Stimulated activated CD8-positive, alpha-beta memory T cell treated with anti-CD3 and anti-CD28 coated beads, Interleukin-7, amount 100 ng/mL, for 4 hours (primary cell): Measurements from ENCODE around the gene DPP10.
"Not testable (repeated sequence)": the region's sequence is repeated elsewhere in the genome, so short reads cannot be mapped to it uniquely, and the experiment has no call there.

Experiments
- DNase-seq, 2 donors: peaks; one replicate each; pipeline ENCODE4 v3.0.0-alpha.2; 2020; ENCODE audit warnings: low read depth in 2 of 2

The DPP10 gene

DNA sequence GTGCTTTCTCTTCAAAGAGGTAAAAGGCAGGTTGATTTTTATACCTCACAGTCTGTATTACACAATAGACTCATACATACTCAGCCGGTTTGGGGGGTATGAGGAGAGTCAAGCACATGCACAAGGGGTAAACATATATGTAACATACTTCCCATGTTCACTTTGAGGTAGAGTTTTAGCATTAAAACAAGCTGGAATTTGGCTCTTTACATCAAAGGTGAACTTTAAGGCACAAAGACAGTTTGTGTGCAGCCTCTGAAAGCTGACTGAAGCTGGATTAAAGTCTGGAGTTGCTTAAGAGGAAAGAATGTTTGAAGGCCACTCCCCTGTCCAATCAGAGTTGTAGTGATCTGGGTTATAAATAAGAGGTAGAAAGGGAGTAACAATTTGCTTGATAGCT lies 282.0 kb downstream of the DPP10 start:
- no peak for DNase-seq

DNA sequence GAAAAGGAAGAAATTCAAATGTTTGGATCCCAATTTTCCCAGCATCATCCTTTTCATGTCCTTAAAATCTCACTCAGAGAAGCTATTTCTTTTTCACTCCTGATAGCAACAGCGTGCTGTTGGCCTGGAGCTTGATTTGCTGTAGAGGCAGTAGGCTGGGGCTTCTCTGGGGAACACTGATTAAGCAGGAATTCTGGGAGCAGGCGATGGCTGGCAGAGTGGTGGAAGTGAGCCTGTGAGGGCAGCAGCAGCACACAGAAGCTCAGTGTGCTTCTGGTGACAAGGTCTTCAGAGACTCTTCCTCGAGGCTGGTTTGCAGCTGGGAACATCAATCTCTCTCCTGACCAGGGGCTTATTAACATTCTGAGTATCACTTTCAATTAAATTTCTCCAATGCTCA lies 284.6 kb downstream of the DPP10 start:
- no peak for DNase-seq

DNA sequence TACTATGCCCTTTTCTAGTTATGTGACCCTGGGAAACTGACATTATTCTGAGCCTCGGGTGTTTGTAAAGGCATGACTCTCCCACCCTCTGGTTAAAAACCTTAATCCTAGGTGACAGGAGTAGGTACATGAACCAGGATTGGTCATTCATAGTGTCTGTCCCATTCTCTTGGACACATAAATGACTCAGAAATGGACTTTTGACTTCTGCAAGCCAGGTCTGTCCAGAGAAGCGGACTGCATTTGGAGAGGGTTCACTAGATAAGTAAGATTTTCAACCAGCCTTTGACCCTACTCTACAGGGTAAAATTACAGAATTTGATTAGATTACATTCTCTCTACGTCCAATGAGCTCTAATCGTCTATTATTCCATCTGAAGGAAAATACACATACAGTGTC lies 285.9 kb downstream of the DPP10 start:
- DNase-seq, result no peak

DNA sequence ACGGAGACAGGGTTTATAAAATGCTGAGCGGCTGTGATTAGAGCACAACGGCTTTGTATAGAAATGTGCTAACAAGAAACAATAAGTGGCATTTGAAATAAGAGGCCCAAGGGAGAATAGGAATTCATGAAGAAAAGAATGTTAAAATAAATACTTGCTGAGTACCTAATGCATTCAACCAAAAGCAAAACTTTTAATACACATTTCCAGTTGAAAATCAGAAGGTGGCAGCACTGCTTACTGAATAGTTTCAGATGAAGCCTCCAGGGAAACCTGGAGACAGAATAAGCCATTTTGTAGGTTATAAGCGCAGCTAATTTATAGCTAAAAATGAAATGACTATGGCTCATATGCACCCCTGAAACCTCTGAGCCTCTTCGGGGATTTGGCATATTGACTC lies 286.6 kb downstream of the DPP10 start:
- no peak for DNase-seq

DNA sequence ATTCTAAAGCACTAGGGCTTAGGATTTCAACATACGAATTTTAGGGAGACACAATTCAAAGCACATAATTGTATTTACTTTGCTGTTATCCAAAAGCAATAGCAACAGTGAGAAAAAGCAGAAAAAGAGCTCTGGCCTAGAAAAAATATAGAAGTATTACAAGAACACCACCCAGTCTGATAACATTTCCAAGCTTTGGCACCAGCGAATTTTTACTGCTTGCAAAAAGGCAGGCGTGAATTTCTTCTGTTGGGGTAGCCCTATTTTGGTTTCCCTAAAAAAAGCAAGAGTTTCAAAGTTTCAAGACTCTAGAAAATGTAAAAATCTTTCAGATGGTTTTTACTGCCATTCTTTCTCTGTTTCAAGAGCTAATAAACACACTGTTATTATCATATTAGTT lies 292.7 kb downstream of the DPP10 start:
- no peak for DNase-seq

DNA sequence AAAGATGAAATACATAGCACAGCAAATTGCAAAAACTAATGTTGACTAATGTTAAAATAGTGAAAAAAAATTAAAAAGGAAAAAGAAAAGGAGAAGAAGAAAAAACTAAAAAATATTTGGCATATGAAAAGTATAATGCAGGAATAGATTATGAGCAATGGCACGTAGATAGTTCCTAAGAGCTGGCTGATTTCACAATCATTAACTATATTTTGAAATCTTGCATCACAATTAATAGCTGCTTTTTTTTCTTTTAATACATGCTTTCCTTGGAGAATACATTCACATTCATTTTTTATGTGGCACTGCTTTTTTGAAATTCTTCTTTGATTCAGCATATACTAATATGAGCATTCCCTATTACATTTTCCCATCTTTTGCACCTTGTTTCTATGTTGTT lies 299.8 kb downstream of the DPP10 start:
- no peak for DNase-seq

DNA sequence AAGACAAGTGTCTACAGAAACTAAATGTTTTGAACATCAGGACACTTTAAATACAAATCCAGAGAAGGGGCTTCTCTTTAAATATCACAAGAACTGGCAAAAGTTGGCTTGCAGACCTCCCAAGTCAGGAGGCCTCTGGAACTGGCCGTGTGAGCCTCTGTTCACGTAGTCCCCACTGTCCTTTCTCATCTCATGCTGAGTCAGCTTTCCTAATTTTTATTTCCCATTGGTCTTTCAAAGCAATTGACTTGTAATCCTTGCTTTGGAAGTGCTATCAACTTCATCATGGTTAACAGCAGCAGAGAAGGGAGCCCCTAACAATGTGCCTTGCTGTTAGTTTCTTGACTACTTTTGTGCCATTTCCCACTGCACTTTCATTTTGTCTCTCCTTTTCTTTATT lies 303.3 kb downstream of the DPP10 start:
- DNase-seq, result no peak

DNA sequence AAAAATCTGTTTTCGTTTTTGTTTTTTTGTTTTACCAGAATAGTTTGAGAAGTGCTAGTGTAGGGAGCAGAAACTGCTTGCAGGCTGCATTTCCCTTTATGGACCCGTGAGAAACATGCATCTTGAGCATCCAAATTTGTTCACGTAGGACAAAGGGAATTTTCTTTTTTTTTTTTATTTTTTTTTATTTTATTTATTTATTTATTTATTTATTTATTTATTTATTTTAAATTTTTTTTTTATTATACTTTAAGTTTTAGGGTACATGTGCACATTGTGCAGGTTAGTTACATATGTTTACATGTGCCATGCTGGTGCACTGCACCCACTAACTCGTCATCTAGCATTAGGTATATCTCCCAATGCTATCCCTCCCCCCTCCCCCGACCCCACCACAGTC lies 305.7 kb downstream of the DPP10 start:
- DNase-seq, result not testable (repeated sequence)

DNA sequence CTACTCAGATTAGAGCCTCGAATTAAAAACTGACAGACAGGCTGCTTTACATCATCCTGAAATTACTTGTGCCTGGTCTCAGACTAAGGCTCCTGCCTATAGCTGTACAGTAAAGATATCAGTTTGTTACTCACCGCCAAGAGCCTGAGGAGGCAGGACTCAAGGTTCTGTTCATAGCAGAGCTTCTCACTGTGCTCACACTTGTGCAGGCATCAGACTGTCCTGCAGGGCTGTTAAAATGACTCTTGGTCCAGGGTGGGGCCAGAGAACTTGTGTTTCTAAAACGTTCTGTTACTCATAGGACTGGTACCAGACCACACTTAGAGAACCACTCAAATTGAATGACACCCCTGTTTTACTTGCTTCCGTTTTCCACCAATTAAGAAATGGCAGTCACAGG lies 310.0 kb downstream of the DPP10 start:
- DNase-seq, result no peak

DNA sequence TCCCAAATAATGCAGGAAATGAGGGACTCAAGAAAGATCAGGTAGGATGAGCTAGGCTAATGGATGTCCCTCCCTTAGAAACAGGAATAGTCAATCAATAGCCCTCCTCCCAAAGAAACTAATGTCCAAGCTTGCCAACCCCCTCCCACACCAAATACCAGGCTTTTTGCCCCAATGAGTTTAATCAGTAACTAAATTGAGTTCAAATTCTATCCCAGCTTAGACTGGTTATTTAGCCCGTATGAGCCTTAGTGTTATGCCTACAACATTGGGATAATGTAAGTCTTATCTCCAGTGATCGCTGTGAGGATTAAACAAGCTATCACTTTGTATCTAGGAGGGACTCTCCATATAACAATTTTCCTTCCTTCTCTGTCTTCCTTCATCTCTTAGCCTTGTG lies 310.7 kb downstream of the DPP10 start:
- DNase-seq, result no peak

DNA sequence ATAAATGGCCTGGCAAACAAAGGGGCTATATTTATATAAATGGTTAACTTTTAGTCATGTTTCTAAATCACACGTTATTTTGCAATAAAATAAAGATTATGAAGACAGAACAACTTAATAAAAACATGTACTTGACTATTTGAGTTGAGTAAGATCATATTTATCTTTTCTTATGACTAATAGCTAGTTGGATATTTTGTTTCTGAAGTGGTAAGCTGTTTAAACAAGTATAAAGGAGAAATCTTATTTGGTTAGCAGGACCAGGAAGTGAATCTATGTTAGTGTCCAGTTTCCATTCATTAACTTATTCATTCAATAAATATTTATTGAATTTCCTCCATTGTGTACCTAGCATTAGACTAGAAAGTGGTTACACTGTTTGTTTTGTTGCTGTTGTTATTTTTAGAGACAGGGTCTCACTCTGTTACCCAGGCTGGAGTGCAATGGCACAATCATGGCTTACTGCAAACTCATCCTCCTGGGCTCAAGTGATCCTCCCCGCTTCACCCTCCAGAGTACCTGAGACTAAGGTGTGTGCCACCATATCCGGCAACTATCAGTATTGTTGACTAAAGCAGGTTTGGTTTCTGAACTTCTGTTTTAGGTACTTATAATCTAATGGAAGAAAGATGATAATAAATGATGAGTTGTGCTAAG lies 312.6 kb downstream of the DPP10 start:
- DNase-seq, result no peak

DNA sequence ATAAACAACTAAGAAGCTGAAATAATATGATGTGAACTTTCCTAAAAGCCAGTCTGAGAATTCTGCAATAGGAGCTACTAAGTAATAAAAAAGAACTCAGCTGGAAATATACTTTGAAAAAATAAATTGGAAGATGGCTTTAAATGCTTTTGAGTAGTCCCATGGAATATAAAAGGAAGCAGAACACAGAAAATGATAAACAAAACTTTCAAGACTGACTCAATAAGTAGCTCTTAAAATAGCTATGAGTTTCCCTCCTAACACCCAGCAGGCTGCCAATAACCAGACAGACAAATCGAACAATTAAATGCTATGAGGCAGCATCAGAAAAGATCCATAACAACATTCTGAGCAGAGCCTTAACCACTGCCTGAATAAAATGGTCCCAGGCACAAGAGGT lies 319.9 kb downstream of the DPP10 start:
- no peak for DNase-seq

DNA sequence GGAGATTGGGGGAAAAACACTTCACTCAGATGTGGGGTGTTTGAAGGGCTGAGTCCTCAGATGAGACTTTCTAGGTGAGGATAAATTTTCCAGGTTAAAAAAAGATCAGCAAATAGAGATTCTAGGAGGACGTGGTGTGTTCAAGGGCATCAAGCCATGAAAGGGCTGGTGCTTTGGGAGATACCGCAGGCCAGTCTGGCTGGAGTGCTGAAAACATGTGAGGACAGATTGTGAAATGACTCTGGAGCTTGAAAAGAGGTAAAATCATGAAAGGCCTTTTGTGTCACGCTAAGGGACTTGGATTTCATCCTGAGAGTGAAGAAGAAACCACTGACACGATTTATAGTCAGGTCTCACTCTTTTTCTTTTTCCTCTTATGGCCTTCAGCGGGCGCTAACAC lies 320.5 kb downstream of the DPP10 start:
- DNase-seq, result no peak

DNA sequence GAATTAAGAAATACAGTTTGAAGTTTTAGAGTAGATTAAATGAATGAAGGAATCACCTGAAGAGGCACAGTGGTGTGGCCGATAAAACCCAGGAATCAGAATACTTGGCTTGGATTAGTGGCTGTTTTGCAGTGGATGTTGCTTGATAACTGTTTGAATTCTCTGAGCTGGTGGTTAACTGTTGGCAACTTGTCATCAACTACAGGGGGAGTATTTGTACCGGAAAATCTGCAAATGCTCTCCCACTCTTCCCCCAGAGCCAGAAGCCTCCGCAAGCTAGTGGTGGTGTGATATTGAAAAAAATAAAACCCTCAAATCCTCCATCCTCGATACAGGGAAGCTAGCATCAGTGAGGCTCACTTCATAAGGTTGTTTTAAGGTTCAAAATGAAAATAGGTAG lies 326.7 kb downstream of the DPP10 start:
- DNase-seq, result no peak

DNA sequence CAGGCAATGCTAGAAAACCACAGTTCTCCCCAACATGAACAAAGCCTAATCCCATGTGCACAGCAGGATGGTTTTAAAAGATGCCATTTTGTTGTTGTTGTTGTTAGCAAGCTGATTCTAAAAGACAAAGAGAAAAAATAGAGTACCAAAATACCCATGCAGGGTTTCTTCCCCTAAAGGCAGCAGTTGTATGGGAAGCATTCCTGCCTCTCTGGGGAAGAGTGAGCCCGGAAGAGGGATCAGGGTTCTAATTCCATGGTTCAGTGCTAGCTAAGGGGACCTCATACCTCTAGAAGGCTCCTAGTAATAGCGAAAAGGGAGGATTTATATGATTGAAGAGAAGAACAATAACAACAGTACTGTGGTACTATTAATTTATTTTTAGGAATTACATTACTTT lies 327.6 kb downstream of the DPP10 start:
- DNase-seq, result no peak

DNA sequence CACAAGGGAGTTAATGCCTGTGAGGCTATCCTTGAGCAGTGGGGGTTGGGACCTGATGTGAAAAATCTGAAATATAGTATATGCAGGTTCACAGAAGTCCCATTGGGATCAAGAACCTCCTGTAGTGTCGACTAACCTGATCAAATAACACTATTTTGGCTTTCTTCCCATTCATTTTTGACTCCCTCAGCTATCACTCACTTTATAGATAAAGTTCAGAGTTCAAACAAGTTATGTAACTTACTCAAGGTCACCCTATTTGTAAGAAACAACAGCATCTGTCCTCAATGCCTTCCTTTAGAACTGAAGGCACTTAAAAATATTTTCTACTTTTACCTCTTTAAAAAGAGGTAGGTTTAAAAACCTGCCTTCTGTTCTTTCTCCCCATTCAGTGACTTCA lies 341.6 kb downstream of the DPP10 start:
- no peak for DNase-seq

DNA sequence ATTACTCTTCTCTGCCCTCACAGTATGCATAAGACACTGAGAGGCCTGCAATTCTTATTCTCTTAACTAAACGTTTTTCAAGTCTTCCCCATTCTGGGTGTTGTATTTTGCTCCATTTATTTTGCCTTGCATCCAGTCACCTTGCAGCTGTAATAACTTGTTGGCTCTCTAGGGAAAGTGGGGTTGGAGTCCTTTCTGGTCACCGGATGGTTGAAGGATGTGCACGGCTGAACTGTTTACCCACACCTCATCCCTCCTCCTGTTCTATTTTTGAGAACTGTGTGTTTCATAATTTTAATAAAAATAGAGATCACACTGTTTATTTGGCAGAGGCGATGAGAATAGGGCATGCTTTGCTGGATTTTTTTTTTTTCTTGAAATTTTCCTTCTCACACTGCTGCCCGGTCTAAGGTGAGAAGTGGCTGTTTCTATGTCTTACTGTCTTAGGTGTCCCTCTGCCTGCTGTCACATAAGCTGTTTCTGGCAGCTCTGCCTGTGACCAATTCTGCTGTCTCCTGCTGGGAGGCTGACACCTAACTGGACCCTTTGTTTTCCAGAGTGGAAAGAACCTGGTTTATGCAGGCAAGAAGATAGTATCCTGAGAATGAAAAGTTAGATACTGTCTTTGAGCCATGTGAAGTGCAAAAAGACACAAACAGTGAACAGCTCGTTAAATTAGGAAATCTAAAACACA lies 342.6 kb downstream of the DPP10 start:
- DNase-seq, result no peak

DNA sequence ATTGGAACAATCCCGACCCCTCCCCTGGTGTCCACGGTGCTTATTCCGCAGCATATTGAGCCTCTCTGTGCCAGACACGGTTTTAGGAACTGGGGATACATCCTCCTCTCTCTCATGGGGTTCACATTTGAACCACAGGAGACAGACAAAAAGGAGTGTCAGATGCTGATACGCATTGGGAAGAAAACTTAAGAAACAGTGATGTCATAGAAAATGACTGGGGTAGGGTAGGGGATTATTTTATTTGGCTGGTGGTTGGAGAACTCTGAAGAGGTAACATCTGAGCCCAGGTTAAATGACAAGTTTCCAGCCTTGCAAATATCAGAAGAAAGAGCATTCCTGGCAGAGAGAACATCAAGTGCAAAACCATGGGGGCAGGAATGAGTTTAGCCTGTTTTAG lies 344.5 kb downstream of the DPP10 start:
- DNase-seq, result no peak

DNA sequence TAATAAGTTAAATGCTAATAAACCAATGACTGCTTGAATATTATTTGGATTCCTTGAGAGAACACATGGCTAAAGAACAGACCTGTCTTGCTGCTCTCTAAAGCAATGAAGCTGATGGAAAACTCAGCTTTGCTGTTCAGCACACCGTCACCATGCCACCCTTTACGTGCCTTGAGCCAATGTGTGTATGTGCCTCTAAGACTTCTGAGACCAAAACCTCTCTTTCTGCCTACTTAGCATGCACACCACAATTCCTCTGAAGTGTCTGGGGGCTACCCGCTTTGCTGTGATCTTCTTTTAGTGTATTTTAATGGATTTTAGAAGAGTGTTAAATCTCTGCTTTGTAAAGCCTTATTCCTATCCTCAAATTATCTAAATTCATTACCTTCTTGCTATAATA lies 345.0 kb downstream of the DPP10 start:
- no peak for DNase-seq

DNA sequence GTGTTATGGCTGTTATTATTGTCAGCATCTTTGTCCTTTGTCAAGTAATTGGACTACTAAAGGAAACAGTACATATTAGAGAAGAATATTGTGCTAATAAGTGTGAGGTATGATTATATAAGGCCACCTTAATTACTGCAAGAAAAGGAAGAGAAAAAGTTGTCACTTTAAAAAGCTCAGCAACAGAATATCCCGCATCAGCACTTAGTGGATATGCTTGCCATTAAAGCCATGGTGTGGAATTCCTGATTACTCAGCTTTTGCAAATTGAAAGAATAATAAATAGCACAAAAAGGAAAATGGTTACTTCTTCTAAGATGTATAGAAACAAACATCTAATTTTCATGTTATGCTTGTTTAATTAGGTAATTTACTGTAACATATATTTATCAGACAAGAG lies 347.5 kb downstream of the DPP10 start:
- no peak for DNase-seq

DNA sequence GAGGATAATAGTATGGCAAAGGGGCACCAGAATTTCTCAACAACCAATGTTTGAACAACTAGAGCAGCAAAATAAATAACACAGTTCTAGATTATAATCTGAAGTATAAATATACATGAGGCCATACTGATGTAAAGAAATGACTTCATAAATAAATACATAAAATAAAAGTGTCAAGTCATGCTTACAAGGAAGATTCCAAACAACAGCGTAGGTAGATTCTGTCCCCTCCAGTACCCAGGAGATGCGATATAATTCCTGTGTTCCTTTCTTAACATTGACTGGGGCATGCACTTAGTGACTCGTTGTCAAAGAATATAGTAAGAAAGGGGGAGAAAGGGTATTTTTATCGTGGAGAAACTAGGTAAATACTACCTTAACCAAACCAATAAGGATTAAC lies 355.1 kb downstream of the DPP10 start:
- no peak for DNase-seq

DNA sequence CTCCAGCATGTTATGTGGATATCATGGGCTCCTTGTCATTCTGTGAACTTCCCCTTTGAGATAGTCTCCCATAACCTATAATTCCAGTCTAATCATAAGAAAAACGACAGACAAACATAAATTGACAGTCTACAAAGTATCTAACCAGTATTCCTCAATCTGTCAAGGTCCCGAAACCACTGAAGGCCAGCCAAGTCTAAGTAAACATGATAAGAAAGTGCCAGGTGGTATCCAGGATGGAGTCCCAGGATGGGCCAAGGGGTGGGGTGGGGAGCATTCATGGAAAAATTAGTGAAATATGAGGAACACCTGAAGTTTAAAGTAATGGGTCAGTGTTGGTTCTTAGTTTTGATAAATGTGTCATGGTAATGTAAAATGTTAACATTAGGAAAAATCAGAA lies 355.5 kb downstream of the DPP10 start:
- no peak for DNase-seq

DNA sequence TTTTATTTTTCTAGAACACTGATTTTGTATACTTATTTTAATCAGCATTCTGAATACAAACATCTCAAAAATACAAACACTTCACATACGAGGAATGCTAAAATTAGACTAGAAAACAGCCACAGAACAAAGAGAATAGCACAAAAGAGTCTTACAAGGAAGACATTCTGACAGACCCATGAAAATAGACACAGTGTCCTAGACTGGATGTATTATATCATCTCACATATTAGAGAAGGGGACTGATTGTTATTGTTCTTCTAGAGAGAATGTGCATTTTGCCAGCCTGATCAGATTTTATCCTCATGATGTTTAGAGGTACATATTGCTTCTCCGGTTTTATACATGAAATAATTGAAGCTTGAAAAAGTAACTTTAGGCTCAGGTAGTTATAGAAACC lies 357.9 kb downstream of the DPP10 start:
- DNase-seq, result no peak

DNA sequence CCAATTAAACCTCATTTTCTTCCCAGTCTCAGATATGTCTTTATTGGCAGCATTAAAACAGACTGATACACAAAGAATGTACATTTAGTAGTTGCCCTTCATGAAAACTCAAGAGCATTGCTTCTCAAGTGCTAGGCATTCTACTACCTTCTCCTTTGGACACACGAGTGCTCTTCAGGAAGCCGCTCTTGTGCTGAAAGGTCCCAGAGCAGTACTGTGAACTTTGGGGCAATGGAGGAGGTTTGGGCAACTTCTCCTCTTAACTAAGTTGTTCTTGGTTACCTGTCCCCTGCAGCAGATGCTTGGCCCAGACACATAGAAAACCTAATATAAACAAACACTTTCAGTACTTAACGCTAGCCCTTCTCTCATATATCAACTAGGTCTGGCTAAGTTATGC lies 362.8 kb downstream of the DPP10 start:
- DNase-seq, result no peak
